HEK293 (cell line): Measurements from ENCODE around the gene FUBP3.

Experiments used
- CTCF ChIA-PET: fragments of 350-600 bp; formaldehyde crosslinking; extraction: SDS; loops from one replicate; lab custom pipeline; 2021; ENCODE audit warnings: antibody characterized with exemption; lab: Yijun Ruan, JAX
- POLR2A ChIA-PET: fragments of 300-600 bp; formaldehyde crosslinking; extraction: SDS; loops from one replicate; lab custom pipeline; 2020; ENCODE audit warnings: antibody characterized with exemption, inconsistent platforms; lab: Yijun Ruan, JAX
- H3K27ac ChIP-seq: fragments of 200-500 bp; sonication (Bioruptor generic); 2 replicates; pipeline ENCODE4 v1.5.1; 2014; ENCODE audit warnings: low read depth, low read length, control low read depth, inconsistent platforms; ENCODE audit errors: extremely low read depth
- H3K36me3 ChIP-seq, 2 experiments: fragments of 200-500 bp in 1 of 2; sonication (Bioruptor generic) in 1 of 2; 1 replicate in 1 of 2; 2 replicates in 1 of 2; pipeline ENCODE4 v1.5.1; 2014 to 2017; ENCODE audit warnings: inconsistent platforms in 2 of 2, low read length in 2 of 2; ENCODE audit not compliant: control insufficient read depth in 2 of 2, insufficient read depth in 1 of 2
- H3K4me1 ChIP-seq: fragments of 200-500 bp; sonication (Bioruptor generic); 2 replicates; pipeline ENCODE4 v1.5.1; 2014; ENCODE audit warnings: mild to moderate bottlenecking, low read length, inconsistent platforms; ENCODE audit not compliant: control insufficient read depth, insufficient read depth
- H3K4me3 ChIP-seq: 2 replicates; pipeline ENCODE4 v1.5.1; 2011; ENCODE audit warnings: low read depth, mild to moderate bottlenecking, control low read depth, low read length, moderate library complexity
- H3K9me3 ChIP-seq: fragments of 200-500 bp; sonication (Bioruptor generic); 2 replicates; pipeline ENCODE4 v1.5.1; 2014; ENCODE audit warnings: low read depth, low read length, inconsistent platforms; ENCODE audit not compliant: control insufficient read depth, insufficient read depth
- FEZF1 ChIP-seq: fragments of 450-650 bp; formaldehyde crosslinking; IDR thresholded peaks from 2 replicates; pipeline ENCODE4 v1.5.1; 2016; ENCODE audit warnings: missing biosample characterization, missing genetic modification characterization
- GLIS2 ChIP-seq: fragments of 450-650 bp; formaldehyde crosslinking; IDR thresholded peaks from 2 replicates; pipeline ENCODE4 v1.5.1; 2016; ENCODE audit warnings: missing biosample characterization, missing genetic modification characterization
- OSR2 ChIP-seq: fragments of 450-650 bp; formaldehyde crosslinking; IDR thresholded peaks from 2 replicates; pipeline ENCODE4 v1.5.1; 2016; ENCODE audit warnings: missing biosample characterization, missing genetic modification characterization
- PRDM1 ChIP-seq: fragments of 450-650 bp; formaldehyde crosslinking; IDR thresholded peaks from 2 replicates; pipeline ENCODE4; 2016; ENCODE audit warnings: missing biosample characterization, missing genetic modification characterization
- ZBTB1 ChIP-seq: fragments of 450-650 bp; formaldehyde crosslinking; IDR thresholded peaks from 2 replicates; pipeline ENCODE4 v1.5.1; 2016; ENCODE audit warnings: missing biosample characterization, missing genetic modification characterization
- ZBTB8A ChIP-seq: fragments of 450-650 bp; formaldehyde crosslinking; IDR thresholded peaks from 2 replicates; pipeline ENCODE4 v1.5.1; 2016; ENCODE audit warnings: missing biosample characterization, missing genetic modification characterization
- ZNF24 ChIP-seq: fragments of 450-650 bp; formaldehyde crosslinking; IDR thresholded peaks from 2 replicates; pipeline ENCODE4 v1.5.1; 2016; ENCODE audit warnings: missing biosample characterization, missing genetic modification characterization
- ZNF391 ChIP-seq: fragments of 450-650 bp; formaldehyde crosslinking; IDR thresholded peaks from 2 replicates; pipeline ENCODE4 v1.5.1; 2016; ENCODE audit warnings: low read depth, missing biosample characterization, missing genetic modification characterization, borderline replicate concordance
- ZNF843 ChIP-seq: fragments of 450-650 bp; formaldehyde crosslinking; IDR thresholded peaks from 2 replicates; pipeline ENCODE4 v1.5.1; 2016; ENCODE audit warnings: missing biosample characterization, missing genetic modification characterization
- TF ChIP-seq, protein P1 (sequence below): fragments of 450-650 bp; formaldehyde crosslinking; IDR thresholded peaks from 2 replicates; pipeline ENCODE4; 2016; ENCODE audit warnings: missing biosample characterization, missing genetic modification characterization
- TF ChIP-seq, protein P2 (sequence below): fragments of 450-650 bp; formaldehyde crosslinking; IDR thresholded peaks from 2 replicates; pipeline ENCODE4 v1.5.0; 2017; ENCODE audit warnings: missing biosample characterization, missing genetic modification characterization, borderline replicate concordance
- TF ChIP-seq, protein P3 (sequence below): fragments of 450-650 bp; formaldehyde crosslinking; IDR thresholded peaks from 2 replicates; pipeline ENCODE4 v1.5.1; 2017; ENCODE audit warnings: missing biosample characterization, missing genetic modification characterization
- TF ChIP-seq, protein P4 (sequence below): fragments of 450-650 bp; formaldehyde crosslinking; IDR thresholded peaks from 2 replicates; pipeline ENCODE4 v1.5.1; 2016; ENCODE audit warnings: missing biosample characterization, missing genetic modification characterization

The FUBP3 gene

DNA sequence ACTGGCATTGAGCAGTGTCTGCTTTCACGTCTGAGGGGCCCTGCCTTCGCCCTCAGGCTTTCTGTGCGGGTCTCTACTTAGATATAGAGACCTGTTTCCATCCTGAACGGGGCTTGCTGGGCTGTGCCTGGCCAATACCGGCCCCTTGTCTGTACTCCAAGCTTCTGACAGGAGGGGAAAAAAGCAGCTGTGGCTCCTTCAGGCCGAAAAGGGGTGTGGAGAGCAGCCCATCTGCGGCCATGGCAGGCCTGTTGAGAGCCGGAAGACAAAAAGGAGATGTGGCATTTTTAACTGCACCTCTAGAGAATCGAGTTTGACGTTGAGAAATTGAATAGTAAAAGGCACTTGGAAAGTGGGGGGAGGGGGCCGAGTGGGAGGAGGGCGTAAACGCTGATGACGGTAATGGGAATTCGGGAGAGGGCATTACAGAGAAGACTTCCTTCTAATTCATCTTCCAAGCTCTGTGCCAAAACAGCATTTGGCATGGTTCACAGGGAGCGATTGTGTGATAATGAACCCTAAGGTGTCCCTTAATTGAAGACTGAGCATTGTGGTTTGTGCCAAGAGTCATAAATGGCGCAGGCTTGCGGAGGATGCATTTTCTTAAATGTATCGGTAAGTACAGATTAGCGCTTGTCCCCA, 59.9 kb downstream of the FUBP3 start:
- POLR2A ChIA-PET, result no interaction called here

DNA sequence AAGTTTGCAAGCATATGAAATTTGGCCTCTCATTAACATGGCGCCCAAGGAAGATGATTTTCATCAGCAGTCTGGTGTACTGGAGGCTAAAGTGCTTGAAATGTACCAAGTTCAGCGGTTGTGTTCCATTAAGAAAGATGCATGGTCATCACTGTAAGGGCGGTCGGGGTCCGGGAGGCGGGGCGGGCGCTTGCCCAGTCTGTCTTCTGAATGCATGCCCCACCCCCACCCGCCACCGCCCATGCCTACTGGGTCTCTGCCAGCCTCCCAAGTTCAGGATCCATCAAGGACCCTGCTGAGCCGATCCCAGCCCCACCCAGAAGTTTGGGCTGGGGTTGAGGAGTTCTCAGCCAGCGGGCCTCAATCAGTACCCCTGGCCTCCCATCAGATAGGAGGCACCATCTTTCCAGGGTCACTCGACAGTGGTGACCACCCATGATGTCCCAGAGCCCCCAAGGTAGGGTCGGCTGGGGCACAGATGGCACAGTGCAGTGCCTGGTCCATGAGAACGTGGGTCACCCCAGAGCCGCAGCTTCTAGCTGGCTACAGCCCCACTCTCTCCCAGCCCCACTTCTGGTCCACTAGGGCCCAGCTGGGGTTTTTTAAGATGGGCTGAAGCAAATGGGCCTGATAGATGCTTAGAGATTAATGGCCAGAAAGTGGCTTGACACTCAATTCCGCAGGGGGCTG, 60.6 kb downstream of the FUBP3 start:
- CTCF ChIA-PET, result no interaction called here
- POLR2A ChIA-PET, result no interaction called here
- no peaks in the 10 kb centered on the region for H3K4me1 ChIP-seq
- TF ChIP-seq ZBTB1 (tag by site-specific recombination) (no peak), FEZF1 (tag by site-specific recombination) (no peak), ZBTB8A (tag by site-specific recombination) (no peak), OSR2 (tag by site-specific recombination) (no peak), PRDM1 (no peak), ZNF843 (tag by site-specific recombination) (no peak)
- TF ChIP-seq, protein P1, sequence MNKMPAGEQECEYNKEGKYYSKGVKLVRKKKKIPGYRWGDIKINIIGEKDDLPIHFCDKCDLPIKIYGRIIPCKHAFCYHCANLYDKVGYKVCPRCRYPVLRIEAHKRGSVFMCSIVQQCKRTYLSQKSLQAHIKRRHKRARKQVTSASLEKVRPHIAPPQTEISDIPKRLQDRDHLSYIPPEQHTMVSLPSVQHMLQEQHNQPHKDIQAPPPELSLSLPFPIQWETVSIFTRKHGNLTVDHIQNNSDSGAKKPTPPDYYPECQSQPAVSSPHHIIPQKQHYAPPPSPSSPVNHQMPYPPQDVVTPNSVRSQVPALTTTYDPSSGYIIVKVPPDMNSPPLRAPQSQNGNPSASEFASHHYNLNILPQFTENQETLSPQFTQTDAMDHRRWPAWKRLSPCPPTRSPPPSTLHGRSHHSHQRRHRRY (tag by site-specific recombination), result no peak
- TF ChIP-seq, protein P2, sequence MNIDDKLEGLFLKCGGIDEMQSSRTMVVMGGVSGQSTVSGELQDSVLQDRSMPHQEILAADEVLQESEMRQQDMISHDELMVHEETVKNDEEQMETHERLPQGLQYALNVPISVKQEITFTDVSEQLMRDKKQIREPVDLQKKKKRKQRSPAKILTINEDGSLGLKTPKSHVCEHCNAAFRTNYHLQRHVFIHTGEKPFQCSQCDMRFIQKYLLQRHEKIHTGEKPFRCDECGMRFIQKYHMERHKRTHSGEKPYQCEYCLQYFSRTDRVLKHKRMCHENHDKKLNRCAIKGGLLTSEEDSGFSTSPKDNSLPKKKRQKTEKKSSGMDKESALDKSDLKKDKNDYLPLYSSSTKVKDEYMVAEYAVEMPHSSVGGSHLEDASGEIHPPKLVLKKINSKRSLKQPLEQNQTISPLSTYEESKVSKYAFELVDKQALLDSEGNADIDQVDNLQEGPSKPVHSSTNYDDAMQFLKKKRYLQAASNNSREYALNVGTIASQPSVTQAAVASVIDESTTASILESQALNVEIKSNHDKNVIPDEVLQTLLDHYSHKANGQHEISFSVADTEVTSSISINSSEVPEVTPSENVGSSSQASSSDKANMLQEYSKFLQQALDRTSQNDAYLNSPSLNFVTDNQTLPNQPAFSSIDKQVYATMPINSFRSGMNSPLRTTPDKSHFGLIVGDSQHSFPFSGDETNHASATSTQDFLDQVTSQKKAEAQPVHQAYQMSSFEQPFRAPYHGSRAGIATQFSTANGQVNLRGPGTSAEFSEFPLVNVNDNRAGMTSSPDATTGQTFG (tag by site-specific recombination), result no peak
- TF ChIP-seq, protein P3, sequence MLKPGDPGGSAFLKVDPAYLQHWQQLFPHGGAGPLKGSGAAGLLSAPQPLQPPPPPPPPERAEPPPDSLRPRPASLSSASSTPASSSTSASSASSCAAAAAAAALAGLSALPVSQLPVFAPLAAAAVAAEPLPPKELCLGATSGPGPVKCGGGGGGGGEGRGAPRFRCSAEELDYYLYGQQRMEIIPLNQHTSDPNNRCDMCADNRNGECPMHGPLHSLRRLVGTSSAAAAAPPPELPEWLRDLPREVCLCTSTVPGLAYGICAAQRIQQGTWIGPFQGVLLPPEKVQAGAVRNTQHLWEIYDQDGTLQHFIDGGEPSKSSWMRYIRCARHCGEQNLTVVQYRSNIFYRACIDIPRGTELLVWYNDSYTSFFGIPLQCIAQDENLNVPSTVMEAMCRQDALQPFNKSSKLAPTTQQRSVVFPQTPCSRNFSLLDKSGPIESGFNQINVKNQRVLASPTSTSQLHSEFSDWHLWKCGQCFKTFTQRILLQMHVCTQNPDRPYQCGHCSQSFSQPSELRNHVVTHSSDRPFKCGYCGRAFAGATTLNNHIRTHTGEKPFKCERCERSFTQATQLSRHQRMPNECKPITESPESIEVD (tag by site-specific recombination), result no peak
- TF ChIP-seq, protein P4, sequence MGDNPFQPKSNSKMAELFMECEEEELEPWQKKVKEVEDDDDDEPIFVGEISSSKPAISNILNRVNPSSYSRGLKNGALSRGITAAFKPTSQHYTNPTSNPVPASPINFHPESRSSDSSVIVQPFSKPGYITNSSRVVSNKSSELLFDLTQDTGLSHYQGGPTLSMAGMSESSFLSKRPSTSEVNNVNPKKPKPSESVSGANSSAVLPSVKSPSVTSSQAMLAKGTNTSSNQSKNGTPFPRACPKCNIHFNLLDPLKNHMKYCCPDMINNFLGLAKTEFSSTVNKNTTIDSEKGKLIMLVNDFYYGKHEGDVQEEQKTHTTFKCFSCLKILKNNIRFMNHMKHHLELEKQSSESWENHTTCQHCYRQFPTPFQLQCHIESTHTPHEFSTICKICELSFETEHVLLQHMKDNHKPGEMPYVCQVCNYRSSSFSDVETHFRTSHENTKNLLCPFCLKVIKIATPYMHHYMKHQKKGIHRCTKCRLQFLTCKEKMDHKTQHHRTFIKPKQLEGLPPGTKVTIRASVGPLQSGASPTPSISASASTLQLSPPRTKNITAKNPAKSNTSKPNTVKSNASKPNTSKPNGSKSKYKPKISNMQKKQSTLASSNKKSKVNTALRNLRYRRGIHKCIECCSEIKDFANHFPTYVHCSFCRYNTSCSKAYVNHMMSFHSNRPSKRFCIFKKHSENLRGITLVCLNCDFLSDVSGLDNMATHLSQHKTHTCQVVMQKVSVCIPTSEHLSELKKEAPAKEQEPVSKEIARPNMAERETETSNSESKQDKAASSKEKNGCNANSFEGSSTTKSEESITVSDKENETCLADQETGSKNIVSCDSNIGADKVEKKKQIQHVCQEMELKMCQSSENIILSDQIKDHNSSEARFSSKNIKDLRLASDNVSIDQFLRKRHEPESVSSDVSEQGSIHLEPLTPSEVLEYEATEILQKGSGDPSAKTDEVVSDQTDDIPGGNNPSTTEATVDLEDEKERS (tag by site-specific recombination), result no peak
- TF ChIP-seq, all 188 proteins: peak for 0
- Histone ChIP-seq H3K36me3 (peaks cover 0 to 29% of the 10 kb centered on the region in 2 experiments; a peak in 2 of 3 replicates), H3K9me3 (no peaks in the 10 kb centered on the region), H3K4me3 (no peak overlapping the region), H3K27ac (no peak overlapping the region)

More for the DNA sequence above, 59.9 kb downstream of the FUBP3 start:
- CTCF ChIA-PET, result no interaction called here
- no peak for TF ChIP-seq ZNF391
- H3K9me3 ChIP-seq, result no peaks in the 10 kb centered on the region
- H3K36me3 ChIP-seq, result peaks cover 0 to 37% of the 10 kb centered on the region in 2 experiments; a peak in 2 of 3 replicates
- no peak overlapping the region for H3K4me3 ChIP-seq
- H3K27ac ChIP-seq, result no peak overlapping the region
- no peaks in the 10 kb centered on the region for H3K4me1 ChIP-seq

DNA sequence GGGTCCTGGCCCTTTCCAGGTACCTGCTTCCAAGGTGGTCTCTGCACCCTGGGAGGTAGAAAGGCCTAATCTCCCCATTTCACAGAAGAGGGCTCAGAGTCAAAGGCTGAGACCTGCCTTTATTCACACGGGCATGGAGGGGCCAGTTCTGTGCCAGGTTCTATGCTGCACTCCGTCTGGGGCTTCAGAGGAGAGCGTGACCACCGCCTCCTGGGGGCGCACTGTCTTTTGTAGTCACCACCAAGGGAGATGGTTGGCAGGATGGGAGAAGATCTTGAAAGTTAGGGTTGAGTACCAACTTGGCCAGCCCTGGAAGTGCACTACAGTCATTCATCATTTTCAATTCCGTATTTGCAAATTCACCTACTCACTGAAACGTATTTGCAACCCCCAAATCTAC, 61.3 kb downstream of the FUBP3 start:
- H3K9me3 ChIP-seq, result no peaks in the 10 kb centered on the region
- no peak overlapping the region for H3K4me3 ChIP-seq
- TF ChIP-seq ZNF24 (tag by site-specific recombination) (no peak), GLIS2 (tag by site-specific recombination) (peak; percentile 39; the same call in 1 of the 2 replicates)
- H3K4me1 ChIP-seq, result no peaks in the 10 kb centered on the region
- ChIA-PET POLR2A (no interaction called here), CTCF (no interaction called here)
- H3K27ac ChIP-seq, result no peak overlapping the region
- peaks cover 0 to 23% of the 10 kb centered on the region in 2 experiments; a peak in 2 of 3 replicates for H3K36me3 ChIP-seq
